Activated T-helper 1 cell treated with anti-CD3 and anti-CD28 coated beads, Interleukin-12 subunit alpha, Interleukin-12 subunit beta, Interleukin-2, Interleukin-4 antibody, amounts not matched to agents 30 ng/mL and 10 ng/mL and 1 ng/mL, durations not matched to agents 14 hours and 24 hours and 36 hours (primary cell): Measurements from ENCODE around the gene SMARCC2. TPM values are rescaled to one million over a fixed set of nuclear protein-coding genes. Genes with fewer than 3 reads are reported as not detected.

ENCODE experiments used
- DNase-seq: peaks from one replicate; pipeline ENCODE4 v3.0.0; 2021; ENCODE audit warnings: low spot score
- H3K27ac Mint-ChIP-seq: one replicate; pipeline ENCODE4 v1.8.0; 2021; ENCODE audit warnings: mild to moderate bottlenecking, mixed read lengths
- H3K27me3 Mint-ChIP-seq: one replicate; pipeline ENCODE4 v1.8.0; 2022; ENCODE audit warnings: mild to moderate bottlenecking, moderate library complexity, mixed read lengths; ENCODE audit not compliant: insufficient read depth
- H3K36me3 Mint-ChIP-seq: one replicate; pipeline ENCODE4 v1.8.0; 2021; ENCODE audit warnings: low read depth, mixed read lengths
- H3K4me1 Mint-ChIP-seq: one replicate; pipeline ENCODE4 v1.8.0; 2021; ENCODE audit warnings: low read depth, mixed read lengths
- H3K4me3 Mint-ChIP-seq: one replicate; pipeline ENCODE4 v1.8.0; 2021; ENCODE audit warnings: mild to moderate bottlenecking, moderate library complexity, mixed read lengths
- H3K9me3 Mint-ChIP-seq: one replicate; pipeline ENCODE4 v1.8.0; 2021; ENCODE audit warnings: mixed read lengths
- intact Hi-C: fragments of 100-400 bp; cut with micrococcal nuclease; formaldehyde crosslinking; loops from one replicate; pipeline ENCODE4 v1.15.1; 2024
- total RNA-seq: library from RNA; stranded (reverse); gene quantifications from 2 replicates; pipeline ENCODE4 v1.2.3, GENCODE V29; 2022

SMARCC2 gene
- total RNA-seq, 1 donor from 2014 or later = 132 TPM

GRCh38 chr12:56129206-56129941 is 59.9 kb downstream of the SMARCC2 start:
- Mint-ChIP-seq H3K9me3 (no peaks in the 10 kb centered on the region), H3K4me1 (peaks cover 62% of the 10 kb centered on the region), H3K27ac (peak overlapping the region; percentile 94), H3K4me3 (peak overlapping the region; percentile 97), H3K27me3 (no peaks in the 10 kb centered on the region), H3K36me3 (peaks cover 41% of the 10 kb centered on the region)
- peak; percentile 72 for DNase-seq
- intact Hi-C loops = no loop called here

- Mint-ChIP-seq H3K27ac (peak overlapping the region; percentile 94), H3K4me3 (peak overlapping the region; percentile 97), H3K36me3 (peaks cover 34% of the 10 kb centered on the region), H3K9me3 (no peaks in the 10 kb centered on the region), H3K27me3 (no peaks in the 10 kb centered on the region), H3K4me1 (peaks cover 67% of the 10 kb centered on the region)
- intact Hi-C loops = loop anchor here (1.0 kb wide), 2 partner anchors 24 to 155 kb away; partner anchors contain the start of gene MYL6B
- DNase-seq = no peak
Measured at GRCh38 chr12:56128670-56129205, 60.5 kb downstream of the SMARCC2 start.

GRCh38 chr12:56127888-56128669 is 61.2 kb downstream of the SMARCC2 start, which contains the start of gene ESYT1:
TSS of gene ESYT1 (plus strand) at chr12:56128267. CDS start at chr12:56128320, 53 bp downstream.
- Mint-ChIP-seq H3K9me3 (no peaks in the 10 kb centered on the region), H3K4me3 (peak within 1 kb of the TSS; percentile 97), H3K36me3 (peaks cover 29% of the 10 kb centered on the region), H3K27me3 (no peaks in the 10 kb centered on the region), H3K4me1 (peaks cover 62% of the 10 kb centered on the region), H3K27ac (peak within 1 kb of the TSS; percentile 94)
- intact Hi-C loops = loop anchor here (1.0 to 2.0 kb wide), 5 partner anchors 24 to 341 kb away; partner anchors contain the start of genes ANKRD52, MYL6B, SARNP and SPRYD4
- DNase-seq = peak; percentile 98

GRCh38 chr12:56127485-56127887 is 61.8 kb downstream of the SMARCC2 start:
- Mint-ChIP-seq H3K9me3 (no peaks in the 10 kb centered on the region), H3K4me1 (peaks cover 61% of the 10 kb centered on the region)
- intact Hi-C loops = loop anchor here (1.0 to 2.0 kb wide), 3 partner anchors 131 to 341 kb away; partner anchors contain the start of genes ANKRD52, SARNP and SPRYD4

GRCh38 chr12:56126732-56127239 is 62.5 kb downstream of the SMARCC2 start:
- no peaks in the 10 kb centered on the region for H3K27me3 Mint-ChIP-seq
- intact Hi-C loops = loop anchor here (1.0 to 2.0 kb wide), 9 partner anchors 8 to 342 kb away; partner anchors contain the start of genes ANKRD52, COQ10A, MYL6 and NABP2
- H3K4me1 Mint-ChIP-seq = peaks cover 55% of the 10 kb centered on the region
- H3K9me3 Mint-ChIP-seq = no peaks in the 10 kb centered on the region
- peak overlapping the region; percentile 94 for H3K27ac Mint-ChIP-seq
- peaks cover 22% of the 10 kb centered on the region for H3K36me3 Mint-ChIP-seq
- peak overlapping the region; percentile 97 for H3K4me3 Mint-ChIP-seq
- DNase-seq = no peak

More at GRCh38 chr12:56127485-56127887, 61.8 kb downstream of the SMARCC2 start:
- H3K4me3 Mint-ChIP-seq = peak overlapping the region; percentile 97
- no peak for DNase-seq
- H3K36me3 Mint-ChIP-seq = peaks cover 27% of the 10 kb centered on the region
- H3K27me3 Mint-ChIP-seq = no peaks in the 10 kb centered on the region
- peak overlapping the region; percentile 94 for H3K27ac Mint-ChIP-seq

GRCh38 chr12:56124133-56124532 is 65.2 kb downstream of the SMARCC2 start:
- DNase-seq = no peak
- Mint-ChIP-seq H3K27me3 (no peaks in the 10 kb centered on the region), H3K9me3 (no peaks in the 10 kb centered on the region), H3K4me3 (no peak overlapping the region), H3K27ac (peak overlapping the region; percentile 43), H3K36me3 (peaks cover 10% of the 10 kb centered on the region), H3K4me1 (peaks cover 47% of the 10 kb centered on the region)
- intact Hi-C loops = no loop called here

- Mint-ChIP-seq H3K4me3 (no peak overlapping the region), H3K27ac (no peak overlapping the region), H3K9me3 (no peaks in the 10 kb centered on the region), H3K27me3 (no peaks in the 10 kb centered on the region), H3K36me3 (peaks cover 15% of the 10 kb centered on the region), H3K4me1 (peaks cover 52% of the 10 kb centered on the region)
- intact Hi-C loops = no loop called here
- no peak for DNase-seq
Measured at GRCh38 chr12:56122637-56123036, 66.6 kb downstream of the SMARCC2 start.

- peaks cover 40% of the 10 kb centered on the region for H3K4me1 Mint-ChIP-seq
- DNase-seq = no peak
- H3K9me3 Mint-ChIP-seq = no peaks in the 10 kb centered on the region
- H3K27me3 Mint-ChIP-seq = no peaks in the 10 kb centered on the region
- intact Hi-C loops = no loop called here
- peaks cover 27% of the 10 kb centered on the region for H3K36me3 Mint-ChIP-seq
- H3K27ac Mint-ChIP-seq = no peak overlapping the region
- H3K4me3 Mint-ChIP-seq = no peak overlapping the region
Measured at GRCh38 chr12:56121204-56121870, 67.9 kb downstream of the SMARCC2 start.

- H3K9me3 Mint-ChIP-seq = no peaks in the 10 kb centered on the region
- H3K4me3 Mint-ChIP-seq = no peak overlapping the region
- peaks cover 27% of the 10 kb centered on the region for H3K36me3 Mint-ChIP-seq
- no peak for DNase-seq
- H3K27ac Mint-ChIP-seq = no peak overlapping the region
- H3K27me3 Mint-ChIP-seq = no peaks in the 10 kb centered on the region
- intact Hi-C loops = no loop called here
- H3K4me1 Mint-ChIP-seq = peaks cover 40% of the 10 kb centered on the region
Measured at GRCh38 chr12:56120158-56120846, 69.0 kb downstream of the SMARCC2 start.

- H3K27me3 Mint-ChIP-seq = no peaks in the 10 kb centered on the region
- intact Hi-C loops = loop anchor here (1.0 to 5.0 kb wide), 15 partner anchors 70 to 1633 kb away; partner anchors contain the start of genes ANKRD52, APOF, ATP5F1B and CDK4
- H3K9me3 Mint-ChIP-seq = no peaks in the 10 kb centered on the region
- DNase-seq = peak; percentile 44
- peaks cover 40% of the 10 kb centered on the region for H3K4me1 Mint-ChIP-seq
- peak overlapping the region; percentile 91 for H3K4me3 Mint-ChIP-seq
- peaks cover 27% of the 10 kb centered on the region for H3K36me3 Mint-ChIP-seq
- H3K27ac Mint-ChIP-seq = peak overlapping the region; percentile 82
Measured at GRCh38 chr12:56119361-56119796, 69.9 kb downstream of the SMARCC2 start.

- Mint-ChIP-seq H3K9me3 (no peaks in the 10 kb centered on the region), H3K27ac (peak overlapping the region; percentile 82), H3K27me3 (no peaks in the 10 kb centered on the region), H3K36me3 (peaks cover 32% of the 10 kb centered on the region), H3K4me1 (peaks cover 34% of the 10 kb centered on the region), H3K4me3 (peak overlapping the region; percentile 91)
- intact Hi-C loops = loop anchor here (1.0 to 5.0 kb wide), 23 partner anchors 7 to 1634 kb away; partner anchors contain the start of genes ANKRD52, APOF, ATP5F1B and CDK4
- DNase-seq = no peak
Measured at GRCh38 chr12:56118688-56119357, 70.5 kb downstream of the SMARCC2 start.
